Left ventricle myocardium inferior (tissue), 1 donor: ENCODE results near the gene AMY1B. TPM values are rescaled to one million over a fixed set of nuclear protein-coding genes. Genes with fewer than 3 reads are reported as not detected.
"Not testable (repeated sequence)": the region's sequence is repeated elsewhere in the genome, so short reads cannot be mapped to it uniquely, and the experiment has no call there.

Source experiments
- DNase-seq: peaks from one replicate; pipeline ENCODE4 v3.0.0-alpha.2; 2020
- H3K27ac ChIP-seq: fragments of 200-600 bp; replicated peaks from 2 replicates; pipeline ENCODE4 v1.8.0; 2021
- H3K27me3 ChIP-seq: fragments of 200-600 bp; 2 replicates; pipeline ENCODE4 v1.8.0; 2021; ENCODE audit warnings: low read depth
- H3K36me3 ChIP-seq: fragments of 200-600 bp; 2 replicates; pipeline ENCODE4 v1.8.0; 2021
- H3K4me1 ChIP-seq: fragments of 200-600 bp; 2 replicates; pipeline ENCODE4 v1.8.0; 2021
- H3K4me3 ChIP-seq: fragments of 200-600 bp; 2 replicates; pipeline ENCODE4 v1.8.0; 2021; ENCODE audit warnings: mild to moderate bottlenecking, moderate library complexity
- H3K9me3 ChIP-seq: fragments of 200-600 bp; replicated peaks from 2 replicates; pipeline ENCODE4 v1.8.0; 2021
- intact Hi-C: fragments of 100-400 bp; cut with micrococcal nuclease; formaldehyde crosslinking; loops from one replicate; pipeline ENCODE4 v1.11.0; 2022
- total RNA-seq: library from RNA; stranded (reverse); fragmentation: NEBNext Ultra II Directional; extraction: Animal tissue kit (Norgen Biotek cat#: 25700); gene quantifications from one replicate; pipeline ENCODE4 v1.2.1, GENCODE V29; 2021
- donor health status: DM: no; HTN: yes; CAD: no; lungs with severe emphysema.

The AMY1B gene
- total RNA-seq, 1 donor from 2014 or later, result not detected

DNA sequence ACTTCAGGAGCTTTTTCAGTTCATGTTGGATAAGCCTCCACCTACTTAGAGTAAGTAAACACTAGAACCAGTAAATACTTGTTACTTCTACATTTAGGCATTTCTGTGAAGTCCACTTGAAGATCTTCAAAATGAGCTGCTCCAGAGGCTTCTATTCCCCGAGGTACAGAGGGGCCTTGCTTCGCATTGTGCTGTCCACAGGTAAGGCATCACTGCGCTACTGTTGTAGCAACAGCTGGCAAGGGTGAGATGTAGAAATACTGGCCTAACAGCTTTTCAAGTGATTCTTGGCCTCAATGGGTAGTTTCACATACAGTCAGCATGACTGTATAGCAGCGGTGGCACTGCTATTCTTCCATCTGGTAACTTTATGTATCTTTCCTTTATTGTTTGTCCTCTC is 45.1 kb downstream of the AMY1B start:
- H3K4me3 ChIP-seq, H3K4me1 ChIP-seq, H3K36me3 ChIP-seq, H3K9me3 ChIP-seq, H3K27me3 ChIP-seq, intact Hi-C loops, H3K27ac ChIP-seq, DNase-seq: not testable (repeated sequence)

DNA sequence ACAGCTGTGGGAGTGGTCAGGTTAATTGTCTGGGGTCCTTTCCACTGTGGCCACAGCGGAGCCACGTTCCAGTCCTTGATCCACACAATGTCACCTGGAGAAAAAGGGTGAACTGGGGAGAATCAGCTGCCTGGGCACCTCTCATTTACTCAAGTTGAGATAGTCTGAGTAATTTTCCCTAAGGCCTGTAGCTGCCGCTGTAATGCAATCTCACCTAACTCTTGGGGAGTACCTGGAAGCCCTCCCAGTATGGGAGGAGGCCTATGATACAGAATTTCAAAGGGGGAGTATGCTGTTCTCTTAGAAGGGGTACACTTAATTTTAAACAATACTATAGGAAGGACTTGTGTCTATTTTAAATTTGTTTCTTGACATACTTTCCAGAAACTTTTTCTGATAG is 45.7 kb downstream of the AMY1B start:
- intact Hi-C loops, H3K4me1 ChIP-seq, H3K9me3 ChIP-seq, H3K27ac ChIP-seq, H3K4me3 ChIP-seq, H3K27me3 ChIP-seq, H3K36me3 ChIP-seq, DNase-seq: not testable (repeated sequence)

DNA sequence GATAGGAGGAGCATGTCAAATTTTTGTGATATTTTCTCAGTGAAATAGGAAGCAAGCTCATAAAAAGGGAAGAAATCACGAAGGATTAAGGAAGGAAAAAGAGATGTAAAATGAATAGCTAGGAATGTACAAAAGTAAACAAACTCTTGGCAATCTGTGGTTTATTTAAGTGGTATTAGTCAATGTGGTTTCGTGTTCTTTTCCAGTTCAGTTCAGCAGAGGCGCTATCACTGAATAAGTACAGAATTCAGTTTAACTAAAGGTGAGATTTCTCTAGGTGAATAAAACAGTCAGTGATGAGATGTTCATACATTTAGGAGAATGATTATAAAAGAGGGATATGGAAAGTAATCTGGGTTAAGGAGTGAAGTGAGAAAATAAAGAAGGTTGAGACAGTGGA is 52.1 kb downstream of the AMY1B start:
- H3K4me1 ChIP-seq, DNase-seq, H3K4me3 ChIP-seq, H3K27me3 ChIP-seq, H3K9me3 ChIP-seq, H3K27ac ChIP-seq, H3K36me3 ChIP-seq, intact Hi-C loops: not testable (repeated sequence)

DNA sequence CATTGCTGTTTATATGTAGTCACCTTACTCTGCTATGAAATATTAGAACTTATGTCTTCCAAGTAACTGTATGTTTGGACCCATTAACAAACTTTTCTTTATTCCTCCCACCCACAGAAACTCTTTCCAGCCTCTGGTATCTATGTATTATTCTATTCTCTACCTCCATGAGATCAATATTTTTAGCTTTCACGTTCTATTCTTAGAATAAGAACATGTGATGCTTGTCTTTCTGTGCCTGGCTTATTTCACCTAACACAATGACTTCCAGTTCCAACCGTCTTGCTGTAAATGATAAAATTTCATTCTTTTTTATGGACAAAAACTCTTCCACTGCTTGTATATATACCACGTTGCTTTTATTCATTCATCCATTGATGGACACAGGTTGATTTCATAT is 54.8 kb downstream of the AMY1B start:
- H3K36me3 ChIP-seq, H3K4me1 ChIP-seq: not testable (repeated sequence)

More for the DNA sequence above, 54.8 kb downstream of the AMY1B start:
- intact Hi-C loops, H3K27me3 ChIP-seq, H3K27ac ChIP-seq, H3K4me3 ChIP-seq, H3K9me3 ChIP-seq, DNase-seq: not testable (repeated sequence)

Other genes starting within 250 kb of the AMY1B start
- 21.3 TPM for gene RNPC3, start 170.5 kb downstream of the AMY1B start, total RNA-seq
- 23.9 TPM for gene AMY2B, start 124.6 kb downstream of the AMY1B start, total RNA-seq
- gene AMY2A, start 78.8 kb downstream of the AMY1B start, total RNA-seq, result not detected
- not detected for gene AMY1A, start 40.5 kb downstream of the AMY1B start, total RNA-seq
- gene AMY1C, start 53.7 kb upstream of the AMY1B start, total RNA-seq, result not detected